ENCODE measurements around the gene ZMIZ1.
A peak's percentile ranks its signal among the peaks of the same experiment; 100 is the strongest.

The ZMIZ1 gene

GRCh38 chr10:79284158-79284871 lies 215.5 kb downstream of the ZMIZ1 start:
- Histone ChIP-seq H3K14ac (ENCODE audit: low read length in 2 of 2) (no peak overlapping the region), H2BK15ac (ENCODE audit: low read depth, poor library complexity, severe bottlenecking) (no peak overlapping the region), H2AFZ (ENCODE audit: low read depth, low read length) (no peak overlapping the region), H3K27me3 (ENCODE audit: control insufficient read depth in 1 of 2, insufficient read depth in 1 of 2, low read length in 2 of 2) (no peaks in the 10 kb centered on the region), H3K18ac (ENCODE audit: low read depth in 1 of 2, low read length in 2 of 2) (no peak overlapping the region), H3K4me2 (ENCODE audit: low read length, poor library complexity, severe bottlenecking) (no peak overlapping the region), H3K4me1 (ENCODE audit: control insufficient read depth, insufficient read depth, low read depth, low read length) (peaks cover 48% of the 10 kb centered on the region), H2BK120ac (ENCODE audit: low read depth, low read length) (no peak overlapping the region), H3K4ac (ENCODE audit: low read depth in 1 of 2, low read length in 2 of 2) (no peak overlapping the region), H3K23ac (ENCODE audit: low read length in 2 of 2) (no peak overlapping the region), H3K27ac (ENCODE audit: low read length, poor library complexity, severe bottlenecking) (no peak overlapping the region), H2BK12ac (ENCODE audit: low read length in 2 of 2) (no peak overlapping the region), H2AK5ac (ENCODE audit: low read length, severe bottlenecking) (no peak overlapping the region), H3K9me3 (ENCODE audit: control insufficient read depth, low read length) (no peaks in the 10 kb centered on the region), H3K36me3 (ENCODE audit: control insufficient read depth in 1 of 2, insufficient read depth in 2 of 2, low read depth in 1 of 2, low read length in 2 of 2) (peaks cover 67 to 94% of the 10 kb centered on the region in 2 experiments), H3K79me1 (replicated peaks; ENCODE audit: low read length, poor library complexity, severe bottlenecking) (peaks cover 29% of the 10 kb centered on the region), H3K4me3 (ENCODE audit: insufficient read depth in 1 of 2, low read depth in 1 of 2, low read length in 2 of 2) (no peak overlapping the region), H3K9ac (ENCODE audit: low read length) (no peak overlapping the region), H2BK5ac (ENCODE audit: low read depth, low read length, poor library complexity, severe bottlenecking) (no peak overlapping the region), H4K91ac (ENCODE audit: low read length) (no peak overlapping the region), H4K8ac (ENCODE audit: low read length) (no peak overlapping the region)
- 95% methylated on average over 7 of the region's 7 CpGs for WGBS
- no peak for DNase-seq

GRCh38 chr10:79285315-79286197 lies 216.8 kb downstream of the ZMIZ1 start:
- no peaks in the 10 kb centered on the region for H3K9me3 ChIP-seq (ENCODE audit: control insufficient read depth, low read length)
- WGBS: 91% methylated on average over 13 of the region's 13 CpGs
- no peak overlapping the region for H2BK5ac ChIP-seq (ENCODE audit: low read depth, low read length, poor library complexity, severe bottlenecking)
- no peak overlapping the region for H3K14ac ChIP-seq (ENCODE audit: low read length in 2 of 2)
- no peak overlapping the region for H3K9ac ChIP-seq (ENCODE audit: low read length)
- H2BK12ac ChIP-seq (ENCODE audit: low read length in 2 of 2): no peak overlapping the region
- no peak overlapping the region for H3K4ac ChIP-seq (ENCODE audit: low read depth in 1 of 2, low read length in 2 of 2)
- no peak overlapping the region for H2BK120ac ChIP-seq (ENCODE audit: low read depth, low read length)
- H3K4me2 ChIP-seq (ENCODE audit: low read length, poor library complexity, severe bottlenecking): no peak overlapping the region
- H3K36me3 ChIP-seq (ENCODE audit: control insufficient read depth in 1 of 2, insufficient read depth in 2 of 2, low read depth in 1 of 2, low read length in 2 of 2): peaks cover 70 to 100% of the 10 kb centered on the region in 2 experiments
- H3K4me3 ChIP-seq (ENCODE audit: insufficient read depth in 1 of 2, low read depth in 1 of 2, low read length in 2 of 2): no peak overlapping the region
- peak overlapping the region; percentile 20 for H4K8ac ChIP-seq (ENCODE audit: low read length)
- peak overlapping the region; percentile 36 for H2AK5ac ChIP-seq (ENCODE audit: low read length, severe bottlenecking)
- no peak overlapping the region for H2AFZ ChIP-seq (ENCODE audit: low read depth, low read length)
- peak overlapping the region; percentile 22 for H4K91ac ChIP-seq (ENCODE audit: low read length)
- DNase-seq: no peak
- no peak overlapping the region for H2BK15ac ChIP-seq (ENCODE audit: low read depth, poor library complexity, severe bottlenecking)
- H3K23ac ChIP-seq (ENCODE audit: low read length in 2 of 2): peak overlapping the region in 1 of 2 experiments; percentile 25
- H3K4me1 ChIP-seq (ENCODE audit: control insufficient read depth, insufficient read depth, low read depth, low read length): peaks cover 48% of the 10 kb centered on the region
- peaks cover 33% of the 10 kb centered on the region for H3K79me1 ChIP-seq (replicated peaks; ENCODE audit: low read length, poor library complexity, severe bottlenecking)
- no peaks in the 10 kb centered on the region for H3K27me3 ChIP-seq (ENCODE audit: control insufficient read depth in 1 of 2, insufficient read depth in 1 of 2, low read length in 2 of 2)
- peak overlapping the region in 1 of 2 experiments; percentile 49 for H3K18ac ChIP-seq (ENCODE audit: low read depth in 1 of 2, low read length in 2 of 2)
- peak overlapping the region; percentile 15 for H3K27ac ChIP-seq (ENCODE audit: low read length, poor library complexity, severe bottlenecking)

DNA sequence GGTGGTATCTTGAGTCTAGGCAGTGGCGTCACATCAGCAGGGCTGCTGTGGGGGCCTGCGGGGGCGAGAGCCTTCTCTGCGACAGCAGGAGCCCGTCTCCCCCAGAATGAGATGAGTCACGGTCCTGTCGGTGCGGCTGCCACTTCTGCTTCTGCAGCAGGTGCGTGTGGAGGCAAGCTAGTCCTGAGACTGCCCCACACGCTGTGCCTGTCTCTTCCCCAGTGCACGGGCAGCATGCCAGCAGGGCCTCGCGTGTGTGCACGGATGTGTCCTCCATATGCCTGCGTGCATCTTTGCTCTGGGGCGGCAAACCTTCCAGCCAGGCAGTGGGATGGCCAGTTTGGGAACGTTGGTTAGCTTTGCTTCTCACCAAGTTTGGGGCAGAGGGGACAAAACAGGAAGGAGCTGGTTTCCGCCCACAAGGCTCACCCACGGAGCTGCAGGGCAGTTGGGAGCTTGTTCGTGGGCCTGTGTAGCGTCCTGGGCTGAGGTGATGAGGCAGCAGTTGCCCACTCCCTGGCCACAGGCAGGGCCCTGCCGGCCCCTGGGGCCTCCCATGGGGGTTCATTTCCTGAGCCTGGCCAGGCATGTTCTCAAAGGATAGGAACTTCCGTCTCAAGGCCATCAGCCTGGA lies 217.7 kb downstream of the ZMIZ1 start:
- peak; percentile 55 for DNase-seq
- Histone ChIP-seq H3K4me2 (ENCODE audit: low read length, poor library complexity, severe bottlenecking) (no peak overlapping the region), H3K27ac (ENCODE audit: low read length, poor library complexity, severe bottlenecking) (peak overlapping the region; percentile 34), H3K4ac (ENCODE audit: low read depth in 1 of 2, low read length in 2 of 2) (peak overlapping the region in 1 of 2 experiments; percentile 67), H3K14ac (ENCODE audit: low read length in 2 of 2) (peak overlapping the region in 1 of 2 experiments; percentile 46), H3K4me3 (ENCODE audit: insufficient read depth in 1 of 2, low read depth in 1 of 2, low read length in 2 of 2) (no peak overlapping the region), H2BK12ac (ENCODE audit: low read length in 2 of 2) (peak overlapping the region; percentile 23 to 49), H3K27me3 (ENCODE audit: control insufficient read depth in 1 of 2, insufficient read depth in 1 of 2, low read length in 2 of 2) (no peaks in the 10 kb centered on the region), H3K4me1 (ENCODE audit: control insufficient read depth, insufficient read depth, low read depth, low read length) (peaks cover 47% of the 10 kb centered on the region), H4K91ac (ENCODE audit: low read length) (peak overlapping the region; percentile 83), H3K18ac (ENCODE audit: low read depth in 1 of 2, low read length in 2 of 2) (peak overlapping the region; percentile 40 to 59), H3K23ac (ENCODE audit: low read length in 2 of 2) (no peak overlapping the region), H2BK15ac (ENCODE audit: low read depth, poor library complexity, severe bottlenecking) (no peak overlapping the region), H2AFZ (ENCODE audit: low read depth, low read length) (no peak overlapping the region), H2BK120ac (ENCODE audit: low read depth, low read length) (no peak overlapping the region), H2BK5ac (ENCODE audit: low read depth, low read length, poor library complexity, severe bottlenecking) (no peak overlapping the region), H3K9ac (ENCODE audit: low read length) (no peak overlapping the region), H2AK5ac (ENCODE audit: low read length, severe bottlenecking) (peak overlapping the region; percentile 48), H3K9me3 (ENCODE audit: control insufficient read depth, low read length) (no peaks in the 10 kb centered on the region), H3K79me1 (replicated peaks; ENCODE audit: low read length, poor library complexity, severe bottlenecking) (peaks cover 33% of the 10 kb centered on the region), H4K8ac (ENCODE audit: low read length) (peak overlapping the region; percentile 20), H3K36me3 (ENCODE audit: control insufficient read depth in 1 of 2, insufficient read depth in 2 of 2, low read depth in 1 of 2, low read length in 2 of 2) (peaks cover 70 to 100% of the 10 kb centered on the region in 2 experiments)
- 61% methylated on average over 23 of the region's 23 CpGs for WGBS

Data from mesenchymal stem cell (in vitro differentiated cells and primary cell).